Measurements from ENCODE around the gene ZNF81. TPM values are rescaled to one million over a fixed set of nuclear protein-coding genes. Genes with fewer than 3 reads are reported as not detected.

The ZNF81 gene
- polyA plus RNA-seq, 1 donor from 2014 or later, result 7.0 TPM

- no peaks in the 10 kb centered on the region for H4K20me1 ChIP-seq (ENCODE audit: insufficient read depth)
- no peaks in the 10 kb centered on the region for H3K9me3 ChIP-seq (ENCODE audit: low read length)
- H3K4me3 ChIP-seq (ENCODE audit: low read length), result no peak overlapping the region
- TF ChIP-seq RAD21 (conservative IDR thresholded peaks at IDR 0.05) (no peak), POLR2AphosphoS5 (IDR thresholded peaks at IDR 0.05) (no peak), EP300 (conservative IDR thresholded peaks at IDR 0.05; ENCODE audit: poor library complexity, severe bottlenecking) (no peak), EZH2 (IDR thresholded peaks at IDR 0.05; ENCODE audit: borderline replicate concordance, insufficient read depth, low read length, poor library complexity, severe bottlenecking) (no peak), MXI1 (conservative IDR thresholded peaks at IDR 0.05; ENCODE audit: poor library complexity, severe bottlenecking) (no peak), SMC3 (conservative IDR thresholded peaks at IDR 0.05; ENCODE audit: poor library complexity) (no peak), TAF1 (IDR thresholded peaks at IDR 0.05; ENCODE audit: low read depth) (no peak)
- TF ChIP-seq, protein P1, sequence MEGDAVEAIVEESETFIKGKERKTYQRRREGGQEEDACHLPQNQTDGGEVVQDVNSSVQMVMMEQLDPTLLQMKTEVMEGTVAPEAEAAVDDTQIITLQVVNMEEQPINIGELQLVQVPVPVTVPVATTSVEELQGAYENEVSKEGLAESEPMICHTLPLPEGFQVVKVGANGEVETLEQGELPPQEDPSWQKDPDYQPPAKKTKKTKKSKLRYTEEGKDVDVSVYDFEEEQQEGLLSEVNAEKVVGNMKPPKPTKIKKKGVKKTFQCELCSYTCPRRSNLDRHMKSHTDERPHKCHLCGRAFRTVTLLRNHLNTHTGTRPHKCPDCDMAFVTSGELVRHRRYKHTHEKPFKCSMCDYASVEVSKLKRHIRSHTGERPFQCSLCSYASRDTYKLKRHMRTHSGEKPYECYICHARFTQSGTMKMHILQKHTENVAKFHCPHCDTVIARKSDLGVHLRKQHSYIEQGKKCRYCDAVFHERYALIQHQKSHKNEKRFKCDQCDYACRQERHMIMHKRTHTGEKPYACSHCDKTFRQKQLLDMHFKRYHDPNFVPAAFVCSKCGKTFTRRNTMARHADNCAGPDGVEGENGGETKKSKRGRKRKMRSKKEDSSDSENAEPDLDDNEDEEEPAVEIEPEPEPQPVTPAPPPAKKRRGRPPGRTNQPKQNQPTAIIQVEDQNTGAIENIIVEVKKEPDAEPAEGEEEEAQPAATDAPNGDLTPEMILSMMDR (IDR thresholded peaks at IDR 0.05; ENCODE audit: poor library complexity, severe bottlenecking), result no peak
- TF ChIP-seq, protein P2, sequence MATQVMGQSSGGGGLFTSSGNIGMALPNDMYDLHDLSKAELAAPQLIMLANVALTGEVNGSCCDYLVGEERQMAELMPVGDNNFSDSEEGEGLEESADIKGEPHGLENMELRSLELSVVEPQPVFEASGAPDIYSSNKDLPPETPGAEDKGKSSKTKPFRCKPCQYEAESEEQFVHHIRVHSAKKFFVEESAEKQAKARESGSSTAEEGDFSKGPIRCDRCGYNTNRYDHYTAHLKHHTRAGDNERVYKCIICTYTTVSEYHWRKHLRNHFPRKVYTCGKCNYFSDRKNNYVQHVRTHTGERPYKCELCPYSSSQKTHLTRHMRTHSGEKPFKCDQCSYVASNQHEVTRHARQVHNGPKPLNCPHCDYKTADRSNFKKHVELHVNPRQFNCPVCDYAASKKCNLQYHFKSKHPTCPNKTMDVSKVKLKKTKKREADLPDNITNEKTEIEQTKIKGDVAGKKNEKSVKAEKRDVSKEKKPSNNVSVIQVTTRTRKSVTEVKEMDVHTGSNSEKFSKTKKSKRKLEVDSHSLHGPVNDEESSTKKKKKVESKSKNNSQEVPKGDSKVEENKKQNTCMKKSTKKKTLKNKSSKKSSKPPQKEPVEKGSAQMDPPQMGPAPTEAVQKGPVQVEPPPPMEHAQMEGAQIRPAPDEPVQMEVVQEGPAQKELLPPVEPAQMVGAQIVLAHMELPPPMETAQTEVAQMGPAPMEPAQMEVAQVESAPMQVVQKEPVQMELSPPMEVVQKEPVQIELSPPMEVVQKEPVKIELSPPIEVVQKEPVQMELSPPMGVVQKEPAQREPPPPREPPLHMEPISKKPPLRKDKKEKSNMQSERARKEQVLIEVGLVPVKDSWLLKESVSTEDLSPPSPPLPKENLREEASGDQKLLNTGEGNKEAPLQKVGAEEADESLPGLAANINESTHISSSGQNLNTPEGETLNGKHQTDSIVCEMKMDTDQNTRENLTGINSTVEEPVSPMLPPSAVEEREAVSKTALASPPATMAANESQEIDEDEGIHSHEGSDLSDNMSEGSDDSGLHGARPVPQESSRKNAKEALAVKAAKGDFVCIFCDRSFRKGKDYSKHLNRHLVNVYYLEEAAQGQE (IDR thresholded peaks at IDR 0.05; ENCODE audit: borderline replicate concordance), result no peak
- H3K36me3 ChIP-seq (ENCODE audit: insufficient read depth, low read length), result no peaks in the 10 kb centered on the region
- H3F3A ChIP-seq (ENCODE audit: insufficient read depth, low read length, poor library complexity, severe bottlenecking), result no peaks in the 10 kb centered on the region
- no peak overlapping the region for H3K4me2 ChIP-seq (ENCODE audit: low read length)
- H3K9ac ChIP-seq (ENCODE audit: low read length), result no peak overlapping the region
- H3K79me2 ChIP-seq (replicated peaks; ENCODE audit: insufficient read depth, low read length), result no peaks in the 10 kb centered on the region
- H3K9me2 ChIP-seq (ENCODE audit: insufficient read depth, low read length), result no peaks in the 10 kb centered on the region
- H3K27ac ChIP-seq (ENCODE audit: low read length), result no peak overlapping the region
- H3K27me3 ChIP-seq (ENCODE audit: insufficient read depth, low read depth, low read length), result no peaks in the 10 kb centered on the region
- no peak overlapping the region for H2AFZ ChIP-seq (ENCODE audit: low read depth, low read length)
Measured at GRCh38 chrX:47880927-47881326, 44.2 kb downstream of the ZNF81 start.

- Histone ChIP-seq H3K27ac (ENCODE audit: low read length) (no peak overlapping the region), H3K9ac (ENCODE audit: low read length) (no peak overlapping the region), H3F3A (ENCODE audit: insufficient read depth, low read length, poor library complexity, severe bottlenecking) (no peaks in the 10 kb centered on the region), H3K79me2 (replicated peaks; ENCODE audit: insufficient read depth, low read length) (no peaks in the 10 kb centered on the region), H3K4me3 (ENCODE audit: low read length) (no peak overlapping the region), H3K9me3 (ENCODE audit: low read length) (no peaks in the 10 kb centered on the region), H3K4me2 (ENCODE audit: low read length) (no peak overlapping the region), H3K36me3 (ENCODE audit: insufficient read depth, low read length) (no peaks in the 10 kb centered on the region), H3K27me3 (ENCODE audit: insufficient read depth, low read depth, low read length) (no peaks in the 10 kb centered on the region), H3K9me2 (ENCODE audit: insufficient read depth, low read length) (no peaks in the 10 kb centered on the region), H2AFZ (ENCODE audit: low read depth, low read length) (no peak overlapping the region), H4K20me1 (ENCODE audit: insufficient read depth) (no peaks in the 10 kb centered on the region)
- TF ChIP-seq POLR2AphosphoS5 (IDR thresholded peaks at IDR 0.05) (no peak), MXI1 (conservative IDR thresholded peaks at IDR 0.05; ENCODE audit: poor library complexity, severe bottlenecking) (no peak), EP300 (conservative IDR thresholded peaks at IDR 0.05; ENCODE audit: poor library complexity, severe bottlenecking) (no peak), RAD21 (conservative IDR thresholded peaks at IDR 0.05) (no peak), TAF1 (IDR thresholded peaks at IDR 0.05; ENCODE audit: low read depth) (no peak), EZH2 (IDR thresholded peaks at IDR 0.05; ENCODE audit: borderline replicate concordance, insufficient read depth, low read length, poor library complexity, severe bottlenecking) (no peak), SMC3 (conservative IDR thresholded peaks at IDR 0.05; ENCODE audit: poor library complexity) (no peak)
- TF ChIP-seq, protein P1 (IDR thresholded peaks at IDR 0.05; ENCODE audit: poor library complexity, severe bottlenecking), result no peak
- TF ChIP-seq, protein P2 (IDR thresholded peaks at IDR 0.05; ENCODE audit: borderline replicate concordance), result no peak
Measured at GRCh38 chrX:47885501-47885900, 48.8 kb downstream of the ZNF81 start.
